ENCODE measurements around the gene CWC15. TPM values are rescaled to one million over a fixed set of nuclear protein-coding genes. Genes with fewer than 3 reads are reported as not detected.
"Not testable (repeated sequence)": the region's sequence is repeated elsewhere in the genome, so short reads cannot be mapped to it uniquely, and the experiment has no call there.

Gene CWC15
- total RNA-seq, 2 donors from 2014 or later, result 33.6 to 43.8 TPM

- no peaks in the 10 kb centered on the region for H3K36me3 ChIP-seq
- DNase-seq (ENCODE audit: low spot score), result no peak
- H3K9me3 ChIP-seq, result no peaks in the 10 kb centered on the region
- no peaks in the 10 kb centered on the region for H3K4me1 ChIP-seq (replicated peaks)
- no peaks in the 10 kb centered on the region for H3K27me3 ChIP-seq (replicated peaks; ENCODE audit: insufficient read depth)
- intact Hi-C loops (cut with DNase I), result no loop called here
- H3K27ac ChIP-seq, result peak overlapping the region in 1 of 2 donors; percentile 23
- TF ChIP-seq POLR2AphosphoS5 (IDR thresholded peaks at IDR 0.05), result peak; percentile 23
- TF ChIP-seq, protein P1, sequence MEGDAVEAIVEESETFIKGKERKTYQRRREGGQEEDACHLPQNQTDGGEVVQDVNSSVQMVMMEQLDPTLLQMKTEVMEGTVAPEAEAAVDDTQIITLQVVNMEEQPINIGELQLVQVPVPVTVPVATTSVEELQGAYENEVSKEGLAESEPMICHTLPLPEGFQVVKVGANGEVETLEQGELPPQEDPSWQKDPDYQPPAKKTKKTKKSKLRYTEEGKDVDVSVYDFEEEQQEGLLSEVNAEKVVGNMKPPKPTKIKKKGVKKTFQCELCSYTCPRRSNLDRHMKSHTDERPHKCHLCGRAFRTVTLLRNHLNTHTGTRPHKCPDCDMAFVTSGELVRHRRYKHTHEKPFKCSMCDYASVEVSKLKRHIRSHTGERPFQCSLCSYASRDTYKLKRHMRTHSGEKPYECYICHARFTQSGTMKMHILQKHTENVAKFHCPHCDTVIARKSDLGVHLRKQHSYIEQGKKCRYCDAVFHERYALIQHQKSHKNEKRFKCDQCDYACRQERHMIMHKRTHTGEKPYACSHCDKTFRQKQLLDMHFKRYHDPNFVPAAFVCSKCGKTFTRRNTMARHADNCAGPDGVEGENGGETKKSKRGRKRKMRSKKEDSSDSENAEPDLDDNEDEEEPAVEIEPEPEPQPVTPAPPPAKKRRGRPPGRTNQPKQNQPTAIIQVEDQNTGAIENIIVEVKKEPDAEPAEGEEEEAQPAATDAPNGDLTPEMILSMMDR (IDR thresholded peaks at IDR 0.05), result no peak
- 49% methylated on average over 5 of the region's 5 CpGs for WGBS
- no peak overlapping the region for H3K4me3 ChIP-seq
These were observed 39.9 kb downstream of the CWC15 start for GRCh38 chr11:94933223-94934130.

- H3K9me3 ChIP-seq, result no peaks in the 10 kb centered on the region
- TF ChIP-seq POLR2A (IDR thresholded peaks at IDR 0.05), result no peak
- TF ChIP-seq, protein P1 (IDR thresholded peaks at IDR 0.05), result no peak
- no peak for TF ChIP-seq POLR2AphosphoS5 (IDR thresholded peaks at IDR 0.05)
- intact Hi-C loops (cut with DNase I), result no loop called here
- 93% methylated on average over 5 of the region's 5 CpGs for WGBS
- H3K4me1 ChIP-seq (replicated peaks), result peaks cover under 1% of the 10 kb centered on the region
- no peaks in the 10 kb centered on the region for H3K27me3 ChIP-seq (replicated peaks; ENCODE audit: insufficient read depth)
- H3K27ac ChIP-seq, result no peak overlapping the region
- no peak for DNase-seq (ENCODE audit: low spot score)
- H3K4me3 ChIP-seq, result no peak overlapping the region
- no peaks in the 10 kb centered on the region for H3K36me3 ChIP-seq
These were observed 40.9 kb downstream of the CWC15 start for GRCh38 chr11:94932503-94932902.

DNA sequence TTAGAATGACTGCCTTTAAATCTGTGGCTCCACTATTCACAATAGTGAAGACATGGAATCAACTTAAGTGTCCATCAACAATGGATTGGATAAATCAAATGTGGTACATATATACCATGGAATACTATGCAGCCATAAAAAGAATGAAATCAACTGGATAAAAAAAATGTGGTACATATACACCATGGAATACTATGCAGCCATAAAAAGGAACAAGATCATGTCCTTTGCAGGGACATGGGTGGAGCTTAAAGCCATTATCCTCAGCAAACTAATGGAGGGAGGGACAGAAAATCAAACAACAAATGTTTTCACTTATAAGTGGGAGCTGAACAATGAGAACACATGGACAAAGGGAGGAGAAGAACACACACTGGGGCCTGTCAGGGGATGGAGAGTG is 41.3 kb downstream of the CWC15 start:
- H3K4me3 ChIP-seq; H3K27me3 ChIP-seq (replicated peaks; ENCODE audit: insufficient read depth); H3K27ac ChIP-seq; DNase-seq (ENCODE audit: low spot score); H3K4me1 ChIP-seq (replicated peaks); intact Hi-C loops (cut with DNase I); H3K9me3 ChIP-seq; H3K36me3 ChIP-seq: not testable (repeated sequence)

GRCh38 chr11:94928117-94928990 is 45.0 kb downstream of the CWC15 start:
- H3K27me3 ChIP-seq (replicated peaks; ENCODE audit: insufficient read depth), result no peaks in the 10 kb centered on the region
- no peak overlapping the region for H3K4me3 ChIP-seq
- TF ChIP-seq POLR2A (IDR thresholded peaks at IDR 0.05) (no peak), POLR2AphosphoS5 (IDR thresholded peaks at IDR 0.05) (no peak)
- TF ChIP-seq, protein P1 (IDR thresholded peaks at IDR 0.05), result no peak
- DNase-seq (ENCODE audit: low spot score), result no peak
- 100% methylated on average over 1 of the region's 1 CpG for WGBS
- H3K4me1 ChIP-seq (replicated peaks), result peaks cover 3% of the 10 kb centered on the region
- intact Hi-C loops (cut with DNase I), result no loop called here
- no peaks in the 10 kb centered on the region for H3K9me3 ChIP-seq
- H3K27ac ChIP-seq, result peak overlapping the region; percentile 38 to 63
- H3K36me3 ChIP-seq, result no peaks in the 10 kb centered on the region

DNA sequence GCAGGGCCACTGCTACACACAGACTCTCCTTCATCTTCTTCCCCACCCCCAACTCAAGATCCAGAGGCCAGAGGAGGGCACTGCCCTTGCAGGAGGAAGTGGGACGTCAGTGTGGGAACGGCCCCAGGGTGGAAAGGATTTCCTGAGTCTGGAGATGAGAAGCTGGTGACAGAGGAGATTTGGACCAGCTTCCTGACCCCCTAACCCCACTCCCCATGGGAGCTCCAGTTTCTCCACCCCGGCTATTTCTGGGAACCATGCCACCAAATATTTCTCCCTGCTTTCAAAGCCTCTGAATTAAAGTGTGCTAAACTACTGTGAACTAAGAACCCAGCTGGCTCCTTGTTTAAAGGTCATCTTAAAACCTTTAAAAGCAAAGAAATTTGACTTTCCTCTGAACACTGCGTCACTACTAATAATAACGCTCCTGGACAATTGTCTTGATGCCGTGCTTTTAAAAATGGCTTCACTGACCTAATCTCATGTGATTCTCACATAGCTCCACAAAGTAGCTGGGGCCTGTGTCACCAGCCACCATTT is 46.6 kb downstream of the CWC15 start:
- WGBS, result 18% methylated on average over 6 of the region's 6 CpGs
- H3K9me3 ChIP-seq, result no peaks in the 10 kb centered on the region
- H3K36me3 ChIP-seq, result no peaks in the 10 kb centered on the region
- TF ChIP-seq POLR2A (IDR thresholded peaks at IDR 0.05), result no peak
- TF ChIP-seq, protein P1 (IDR thresholded peaks at IDR 0.05), result no peak
- TF ChIP-seq POLR2AphosphoS5 (IDR thresholded peaks at IDR 0.05), result no peak
- DNase-seq (ENCODE audit: low spot score), result peak; percentile 9
- no peaks in the 10 kb centered on the region for H3K27me3 ChIP-seq (replicated peaks; ENCODE audit: insufficient read depth)
- H3K4me1 ChIP-seq (replicated peaks), result peaks cover 3% of the 10 kb centered on the region
- no peak overlapping the region for H3K4me3 ChIP-seq
- H3K27ac ChIP-seq, result peak overlapping the region; percentile 26 to 63
- intact Hi-C loops (cut with DNase I), result no loop called here
